COR-L47 (cell line): Measurements from ENCODE around the gene TMEM125.

Experiments used
- DNase-seq: peaks from one replicate; lab custom pipeline; 2025; lab: John Stamatoyannopoulos, UW

Gene TMEM125

DNA sequence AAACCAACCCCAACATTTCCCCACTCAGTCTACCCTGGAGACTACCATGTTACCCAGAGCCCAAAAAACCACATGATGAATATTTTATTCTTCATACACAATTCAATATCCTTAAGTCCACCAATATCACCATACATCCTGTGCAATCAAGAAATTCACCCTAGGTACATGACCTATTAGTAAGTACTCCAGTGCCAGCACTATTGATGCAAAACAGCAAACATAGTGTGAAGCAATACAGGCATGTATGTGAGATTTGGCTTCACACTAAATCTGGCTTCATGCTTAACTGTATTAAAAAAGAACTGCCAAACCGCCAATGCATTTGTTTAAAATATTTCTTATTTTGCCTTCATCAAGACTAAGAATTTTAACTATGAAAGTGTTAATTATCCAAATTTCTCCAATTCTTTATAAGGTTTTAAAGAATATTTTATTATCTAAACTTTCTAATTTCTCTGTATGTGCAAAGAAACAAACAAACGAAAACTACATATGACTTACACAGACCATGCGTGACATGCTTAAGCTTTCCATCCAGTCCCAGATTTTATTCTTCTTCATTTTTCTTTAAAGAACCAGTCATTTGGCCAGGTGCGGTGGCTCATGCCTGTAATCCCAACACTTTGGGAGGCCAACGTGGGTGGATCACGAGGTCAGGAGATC is 22.4 kb upstream of the TMEM125 start:
- DNase-seq, result no peak

- no peak for DNase-seq
Observed at GRCh38 chr1:43250351-43250761, 19.4 kb upstream of the TMEM125 start.

GRCh38 chr1:43251024-43251423 is 18.8 kb upstream of the TMEM125 start:
- no peak for DNase-seq

GRCh38 chr1:43252225-43252624 is 17.6 kb upstream of the TMEM125 start:
- no peak for DNase-seq

DNA sequence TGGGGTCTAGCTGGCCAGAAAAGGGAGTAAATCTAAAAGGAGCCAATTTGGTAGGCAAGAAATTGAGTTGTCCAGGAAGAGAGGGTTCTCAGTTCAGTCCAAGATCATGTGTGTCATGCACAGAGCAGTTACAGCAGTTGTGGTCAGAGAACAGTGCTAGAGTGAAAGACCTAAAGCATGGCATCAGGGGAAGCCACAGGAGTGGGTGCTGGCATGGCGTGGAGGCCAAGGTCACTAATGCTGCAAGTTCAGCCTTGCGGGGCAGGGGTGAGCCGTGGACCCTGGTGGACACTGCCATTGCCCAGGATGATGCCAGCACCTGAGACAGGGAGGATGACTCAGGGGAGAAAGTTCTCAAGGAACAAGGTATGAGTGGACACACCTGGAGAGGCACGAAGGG is 16.6 kb upstream of the TMEM125 start:
- DNase-seq, result no peak

DNA sequence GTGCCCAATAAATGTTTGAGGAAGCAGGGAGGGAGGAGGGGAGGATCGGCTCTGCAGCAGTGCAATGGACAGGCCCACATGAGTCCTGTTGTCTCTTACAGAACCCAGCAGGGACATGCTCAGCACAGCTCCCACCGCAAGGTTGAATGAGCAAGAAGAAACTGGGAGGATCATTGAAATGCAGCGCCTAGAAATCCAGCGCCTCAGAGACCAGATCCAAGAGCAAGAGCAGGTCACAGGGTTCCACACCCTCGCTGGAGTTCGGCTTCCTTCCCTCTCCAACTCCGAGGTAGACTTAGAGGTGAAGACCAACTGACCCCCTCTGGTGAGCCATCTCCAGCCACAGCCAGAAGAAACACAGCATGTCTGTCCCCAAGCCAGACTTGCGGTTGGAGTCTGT is 15.9 kb upstream of the TMEM125 start:
- DNase-seq, result no peak

GRCh38 chr1:43255438-43256210 is 14.2 kb upstream of the TMEM125 start:
- no peak for DNase-seq

GRCh38 chr1:43256675-43257570 is 12.9 kb upstream of the TMEM125 start:
- no peak for DNase-seq

- no peak for DNase-seq
Observed at GRCh38 chr1:43258370-43258769, 11.4 kb upstream of the TMEM125 start.

- no peak for DNase-seq
Observed at GRCh38 chr1:43265431-43265830, 4.4 kb upstream of the TMEM125 start.

- DNase-seq, result no peak
Observed at GRCh38 chr1:43266881-43267280, 2.9 kb upstream of the TMEM125 start.

DNA sequence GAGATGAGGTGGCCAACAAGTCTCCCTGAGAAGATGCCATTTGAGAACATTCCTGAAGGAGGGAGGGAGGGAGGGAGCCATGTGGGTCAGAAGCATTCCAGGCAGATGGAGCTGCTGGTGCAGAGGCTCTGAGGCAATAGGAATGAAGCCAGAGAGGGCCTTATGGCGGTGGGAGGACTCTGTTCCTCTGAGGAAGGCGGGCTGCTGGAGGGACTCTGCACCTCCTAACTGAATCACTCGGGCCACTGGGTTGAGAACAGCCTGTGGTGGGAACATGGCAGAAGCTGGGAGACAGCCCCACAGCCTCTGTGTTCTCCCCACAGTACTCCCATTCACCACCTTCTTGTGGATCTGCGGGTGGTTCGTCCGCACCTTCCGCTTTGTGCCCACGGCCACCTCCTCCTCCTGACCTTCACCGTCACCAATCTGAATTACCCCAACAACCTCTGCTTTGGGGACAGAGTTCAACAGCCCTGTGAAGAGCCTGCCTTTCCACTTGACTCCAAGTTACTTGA is 2.4 kb upstream of the TMEM125 start:
- no peak for DNase-seq

DNA sequence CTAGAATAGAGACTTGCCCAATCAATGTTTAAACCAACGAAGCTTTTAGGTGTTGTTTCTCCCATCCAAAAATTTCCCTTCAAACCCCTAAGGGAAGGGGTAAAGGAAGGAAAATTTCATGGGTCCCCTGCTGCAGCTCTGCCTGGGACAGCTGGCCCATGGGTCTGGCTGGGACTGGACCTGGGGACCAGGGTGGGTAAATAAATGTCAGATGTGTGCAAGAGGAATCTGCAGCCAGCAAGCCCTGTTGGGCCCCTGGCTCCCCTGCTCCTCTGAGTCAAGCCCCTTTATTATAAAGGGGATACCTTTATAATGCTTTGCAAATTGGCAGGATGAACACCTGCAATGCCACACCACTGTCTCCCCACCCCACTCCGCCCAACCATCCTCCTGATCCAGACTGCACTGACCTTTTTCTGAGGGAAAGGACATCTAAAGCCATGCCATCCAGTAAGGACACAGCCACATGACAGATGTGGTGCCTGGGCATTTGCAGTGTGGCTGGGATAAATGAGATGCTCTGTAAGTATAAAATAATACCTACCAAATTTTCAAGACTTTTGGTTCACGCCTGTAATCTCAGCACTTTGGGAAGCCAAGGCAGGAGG is 1.9 kb upstream of the TMEM125 start:
- DNase-seq, result no peak

DNA sequence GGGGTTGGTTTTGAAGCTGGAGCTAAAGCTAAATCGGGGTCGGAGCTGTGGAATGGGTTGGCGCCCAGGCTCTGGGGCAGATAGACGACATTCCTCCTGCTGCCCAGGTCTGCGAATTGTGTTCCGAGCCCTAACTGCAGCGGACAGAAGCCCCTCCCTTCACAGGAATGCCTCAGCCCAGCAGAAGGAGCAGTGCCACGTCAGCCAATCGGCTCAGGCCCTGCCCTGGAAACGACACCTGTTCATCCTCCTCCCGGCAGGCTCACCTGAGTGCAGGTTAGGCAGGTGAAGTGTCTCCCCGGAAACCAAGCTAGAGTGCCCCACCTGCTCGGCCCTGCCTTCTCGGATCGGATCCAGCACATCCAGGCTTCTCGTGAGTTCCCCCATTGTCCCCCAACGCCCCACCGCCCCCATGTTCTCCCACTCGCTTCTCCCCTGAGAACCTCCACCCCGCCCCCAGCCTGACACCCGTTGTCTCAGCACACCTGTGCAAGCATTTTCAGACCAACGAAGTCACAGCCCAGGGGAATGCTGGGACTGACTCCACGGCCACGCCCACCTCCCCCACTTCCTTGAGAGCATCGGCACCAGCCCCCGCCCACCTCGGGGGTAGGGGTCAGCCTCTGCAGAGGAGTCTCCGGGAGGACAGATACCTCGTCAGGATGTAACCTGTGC is 775 bp downstream of the TMEM125 start:
- peak; percentile 57 for DNase-seq

DNA sequence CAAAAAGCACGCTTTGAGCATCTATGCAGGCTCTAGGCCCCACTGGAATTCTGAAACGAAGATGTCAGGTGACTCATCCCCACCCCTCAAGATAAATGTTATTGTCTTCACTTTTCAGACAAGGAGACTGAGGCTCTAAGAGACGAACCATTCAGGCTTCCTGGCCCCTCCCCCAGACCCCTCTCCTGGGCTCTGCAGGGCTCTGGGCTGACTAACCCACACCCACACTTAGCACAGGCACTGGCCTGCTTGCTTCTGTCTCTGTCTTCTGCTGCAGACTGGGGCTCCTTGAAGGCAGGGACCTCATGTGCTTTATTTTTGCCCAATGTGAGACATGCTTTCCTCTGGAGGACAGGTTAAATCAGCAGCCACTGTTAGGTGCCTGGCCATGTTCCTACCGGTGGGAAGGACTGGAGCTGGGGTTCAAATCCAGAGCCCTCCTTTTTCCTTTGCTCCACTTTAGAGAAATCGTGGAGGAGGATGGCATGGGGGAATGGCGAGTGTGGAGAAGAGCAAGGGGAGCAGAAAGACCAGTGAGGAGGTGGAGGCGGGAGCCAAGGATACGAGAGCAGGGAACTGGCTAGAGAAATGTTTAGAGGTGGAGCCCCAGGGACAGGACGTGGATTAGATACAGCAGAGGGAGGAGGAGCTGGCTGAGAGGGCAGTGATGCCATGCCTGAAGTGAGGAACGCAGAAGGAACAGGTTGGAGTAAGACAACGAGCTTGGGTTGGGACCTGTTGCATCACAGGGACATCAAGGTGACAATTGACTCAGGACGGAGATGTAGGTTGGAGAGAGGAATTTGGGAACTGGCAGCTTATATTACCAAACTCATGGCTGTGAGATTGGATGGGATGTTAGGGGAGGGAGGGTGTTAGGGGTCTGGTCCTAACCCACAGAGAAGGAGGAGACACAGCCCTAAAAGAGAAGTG is 1.7 kb downstream of the TMEM125 start:
- DNase-seq, result no peak

GRCh38 chr1:43272161-43272560 is 2.4 kb downstream of the TMEM125 start:
- no peak for DNase-seq

DNA sequence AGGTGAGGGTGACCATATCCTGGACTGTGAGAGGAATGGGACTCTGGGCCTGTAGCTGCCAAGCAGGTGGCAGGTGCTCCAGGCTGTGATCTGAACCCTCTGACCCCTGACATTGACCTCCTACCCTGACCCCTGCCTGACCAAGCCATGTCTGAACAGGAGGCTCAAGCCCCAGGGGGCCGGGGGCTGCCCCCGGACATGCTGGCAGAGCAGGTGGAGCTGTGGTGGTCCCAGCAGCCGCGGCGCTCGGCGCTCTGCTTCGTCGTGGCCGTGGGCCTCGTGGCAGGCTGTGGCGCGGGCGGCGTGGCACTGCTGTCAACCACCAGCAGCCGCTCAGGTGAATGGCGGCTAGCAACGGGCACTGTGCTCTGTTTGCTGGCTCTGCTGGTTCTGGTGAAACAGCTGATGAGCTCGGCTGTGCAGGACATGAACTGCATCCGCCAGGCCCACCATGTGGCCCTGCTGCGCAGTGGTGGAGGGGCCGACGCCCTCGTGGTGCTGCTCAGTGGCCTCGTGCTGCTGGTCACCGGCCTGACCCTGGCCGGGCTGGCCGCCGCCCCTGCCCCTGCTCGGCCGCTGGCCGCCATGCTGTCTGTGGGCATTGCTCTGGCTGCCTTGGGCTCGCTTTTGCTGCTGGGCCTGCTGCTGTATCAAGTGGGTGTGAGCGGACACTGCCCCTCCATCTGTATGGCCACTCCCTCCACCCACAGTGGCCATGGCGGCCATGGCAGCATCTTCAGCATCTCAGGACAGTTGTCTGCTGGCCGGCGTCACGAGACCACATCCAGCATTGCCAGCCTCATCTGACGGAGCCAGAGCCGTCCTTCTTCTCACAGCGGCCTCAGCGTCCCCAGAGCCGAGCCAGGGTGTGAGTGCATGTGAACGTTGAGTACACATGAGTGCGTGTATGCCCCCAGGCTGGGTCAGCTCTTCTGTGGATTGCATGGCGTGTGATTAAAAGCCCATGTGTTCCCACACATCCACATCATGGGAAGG is 3.1 kb downstream of the TMEM125 start:
- DNase-seq, result no peak

GRCh38 chr1:43273708-43274107 is 3.9 kb downstream of the TMEM125 start:
- DNase-seq, result no peak
